ENCODE results near the gene GP2.

Gene GP2

DNA sequence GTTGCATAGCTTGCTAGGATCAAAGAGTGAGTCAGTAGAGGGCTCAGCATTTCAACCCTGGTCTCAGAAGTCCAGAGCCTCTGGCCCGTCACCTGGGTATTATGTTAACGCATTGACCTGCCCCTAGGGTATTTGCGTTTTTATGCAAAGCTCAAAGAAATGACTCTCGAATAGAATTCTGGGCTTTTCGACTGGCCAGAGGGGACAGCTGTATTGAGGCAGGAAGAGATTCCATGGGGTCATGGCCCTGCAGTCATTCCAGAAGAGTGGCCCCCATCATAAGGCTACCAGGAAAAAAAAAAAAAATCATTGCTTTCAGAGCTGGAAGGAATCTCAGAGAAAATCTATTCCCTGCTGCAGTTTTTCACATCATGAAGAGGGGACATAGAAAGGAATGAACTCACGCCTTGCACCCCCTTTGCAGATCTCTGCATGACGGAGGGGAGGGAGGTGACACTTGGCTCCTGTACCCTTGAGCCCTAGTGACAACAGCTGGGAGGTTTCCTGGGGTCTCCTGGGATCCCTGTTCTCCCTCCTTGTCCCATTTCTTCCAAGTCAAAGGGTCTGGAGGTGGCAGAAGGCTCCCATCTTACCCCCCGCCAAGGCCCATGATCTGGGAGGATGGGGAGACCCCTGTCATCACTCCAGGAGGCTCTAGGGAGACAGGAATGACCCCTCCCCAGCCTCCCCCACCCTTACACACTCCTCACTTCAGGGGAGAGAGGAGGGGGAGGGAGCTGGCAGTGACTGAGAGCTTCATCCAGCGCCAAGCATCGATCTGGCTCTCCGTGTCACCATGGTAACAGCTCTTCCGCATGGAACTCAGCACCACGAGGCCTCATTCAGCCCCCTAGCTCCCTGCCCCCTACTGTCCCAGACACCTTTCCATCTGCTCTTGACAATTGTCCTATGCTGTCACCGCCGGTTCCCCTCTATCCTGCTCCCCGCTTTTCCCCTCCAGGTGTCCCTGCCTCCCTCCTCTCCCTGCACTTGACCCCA lies 35.8 kb downstream of the GP2 start:
- TF ChIP-seq CTCF (IDR thresholded peaks at IDR 0.05; ENCODE audit: extremely low read depth, missing control alignments): no peak
- DNase-seq (ENCODE audit: low spot score): no peak

DNA sequence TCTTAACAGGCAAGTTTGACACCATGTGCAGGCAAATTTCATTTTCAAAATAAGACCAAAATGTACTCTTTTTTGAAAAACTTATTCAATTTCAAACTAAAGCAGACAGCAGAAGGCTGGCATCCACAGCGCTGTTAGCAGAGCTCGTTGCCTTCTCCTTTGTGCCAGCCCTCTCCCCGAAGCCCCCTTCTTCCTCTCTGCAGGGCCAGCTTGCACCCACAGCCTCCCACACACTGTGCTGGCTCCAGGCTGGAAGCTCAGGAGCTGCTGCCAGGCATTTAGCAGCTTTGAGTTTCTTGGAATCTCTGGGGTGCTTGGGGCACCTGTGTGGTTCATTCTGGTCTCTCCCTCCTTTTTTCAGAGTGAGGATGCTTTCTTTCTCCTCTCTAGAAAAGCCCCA lies 37.7 kb downstream of the GP2 start:
- DNase-seq (ENCODE audit: low spot score): no peak
- TF ChIP-seq CTCF (IDR thresholded peaks at IDR 0.05; ENCODE audit: extremely low read depth, missing control alignments): no peak

- TF ChIP-seq CTCF (IDR thresholded peaks at IDR 0.05; ENCODE audit: extremely low read depth, missing control alignments): no peak
- no peak for DNase-seq (ENCODE audit: low spot score)
Observed at GRCh38 chr16:20285993-20286499, 41.3 kb downstream of the GP2 start.

- DNase-seq (ENCODE audit: low spot score): no peak
- TF ChIP-seq CTCF (IDR thresholded peaks at IDR 0.05; ENCODE audit: extremely low read depth, missing control alignments): no peak
Observed at GRCh38 chr16:20280259-20280658, 47.1 kb downstream of the GP2 start.

DNA sequence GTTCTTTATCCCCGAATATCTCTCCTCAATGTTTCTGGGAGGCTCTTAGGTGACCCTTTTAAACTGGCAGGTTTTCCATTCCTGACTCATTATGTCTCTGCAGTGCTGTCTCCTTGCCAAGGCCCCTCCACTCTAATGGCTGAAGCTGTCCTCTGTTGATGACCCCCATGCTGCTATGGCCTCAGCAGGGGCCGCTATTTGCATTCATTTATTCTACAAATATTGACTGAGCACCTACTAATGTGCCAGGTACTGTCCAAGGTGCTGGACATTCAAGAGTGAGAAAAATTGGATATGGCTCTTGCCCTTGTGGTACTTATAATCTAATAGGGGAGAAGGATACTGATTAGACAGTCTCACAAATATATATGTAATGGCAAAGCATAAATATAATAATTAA lies 55.4 kb downstream of the GP2 start:
- TF ChIP-seq CTCF (IDR thresholded peaks at IDR 0.05; ENCODE audit: extremely low read depth, missing control alignments): no peak
- DNase-seq (ENCODE audit: low spot score): no peak

- TF ChIP-seq CTCF (IDR thresholded peaks at IDR 0.05; ENCODE audit: extremely low read depth, missing control alignments): no peak
- no peak for DNase-seq (ENCODE audit: low spot score)
Observed at GRCh38 chr16:20268409-20268808, 58.9 kb downstream of the GP2 start.

DNA sequence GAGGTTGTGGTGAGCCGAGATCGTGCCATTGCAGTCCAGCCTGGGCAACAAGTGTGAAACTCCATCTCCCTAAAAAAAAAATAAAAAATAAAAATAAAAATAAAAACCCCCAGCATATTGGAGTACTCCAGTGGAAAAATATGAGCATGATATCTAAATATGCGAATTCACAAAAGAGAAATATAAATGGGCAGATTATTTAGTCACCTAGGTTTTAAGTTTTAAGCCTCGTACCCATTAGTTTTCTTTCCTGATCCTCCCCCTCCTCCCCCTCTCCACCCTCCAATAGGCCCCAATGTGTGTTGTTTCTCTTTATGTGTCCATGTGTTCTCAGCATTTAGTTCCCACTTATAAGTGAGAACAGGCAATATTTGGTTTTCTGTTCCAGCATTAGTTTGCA lies 62.3 kb downstream of the GP2 start:
- no peak for TF ChIP-seq CTCF (IDR thresholded peaks at IDR 0.05; ENCODE audit: extremely low read depth, missing control alignments)
- DNase-seq (ENCODE audit: low spot score): no peak
